Bone marrow (tissue), 2 donors: ENCODE results near the gene EML5.
A peak's percentile ranks its signal among the peaks of the same experiment; 100 is the strongest.

Experiments
- DNase-seq, 2 donors: peaks; one replicate each; lab custom pipeline; 2025; lab: John Stamatoyannopoulos, UW

Gene EML5

GRCh38 chr14:88614218-88614907, 178.4 kb downstream of the EML5 start:
- DNase-seq, result no peak

DNA sequence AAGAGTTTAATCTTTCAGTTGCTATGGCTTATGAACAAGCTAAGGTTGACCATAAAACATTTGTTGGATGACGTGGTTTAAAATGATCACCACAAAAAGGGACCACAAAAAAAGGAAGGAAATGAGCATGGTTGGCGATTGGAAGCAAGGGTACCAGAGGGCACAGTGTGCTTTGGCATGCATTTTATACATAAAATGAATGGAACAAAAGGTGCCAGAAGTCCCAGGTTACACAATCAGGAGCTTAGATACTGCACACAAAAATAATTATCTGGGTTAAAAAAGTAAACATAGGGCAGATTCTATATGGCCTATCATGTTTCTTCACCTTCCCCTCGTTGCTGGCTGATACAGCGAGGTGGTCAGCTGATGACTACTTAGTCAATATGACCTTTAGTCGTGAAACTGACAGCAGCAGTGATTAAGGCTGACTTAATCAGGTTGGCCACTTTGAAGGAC, 179.2 kb downstream of the EML5 start:
- peak in 1 of 2 donors; percentile 47 for DNase-seq

GRCh38 chr14:88612981-88613380, 179.8 kb downstream of the EML5 start:
- DNase-seq, result no peak

- DNase-seq, result no peak
Measured at GRCh38 chr14:88611878-88612277, 180.9 kb downstream of the EML5 start.

DNA sequence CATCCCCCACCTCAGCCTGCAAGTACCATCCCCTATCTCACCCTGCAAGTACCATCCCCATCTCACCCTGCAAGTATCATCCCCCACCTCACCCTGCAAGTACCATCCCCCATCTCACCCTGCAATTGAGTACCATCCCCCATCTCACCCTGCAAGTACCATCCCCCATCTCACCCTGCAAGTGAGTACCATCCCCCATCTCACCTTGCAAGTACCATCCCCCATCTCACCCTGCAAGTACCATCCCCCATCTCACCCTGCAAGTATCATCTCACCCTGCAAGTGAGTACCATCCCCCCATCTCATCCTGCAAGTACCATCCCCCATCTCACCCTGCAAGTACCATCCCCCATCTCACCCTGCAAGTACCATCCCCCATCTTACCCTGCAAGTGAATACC, 184.9 kb downstream of the EML5 start:
- DNase-seq, result no peak

GRCh38 chr14:88605594-88605993, 187.2 kb downstream of the EML5 start:
- no peak for DNase-seq

DNA sequence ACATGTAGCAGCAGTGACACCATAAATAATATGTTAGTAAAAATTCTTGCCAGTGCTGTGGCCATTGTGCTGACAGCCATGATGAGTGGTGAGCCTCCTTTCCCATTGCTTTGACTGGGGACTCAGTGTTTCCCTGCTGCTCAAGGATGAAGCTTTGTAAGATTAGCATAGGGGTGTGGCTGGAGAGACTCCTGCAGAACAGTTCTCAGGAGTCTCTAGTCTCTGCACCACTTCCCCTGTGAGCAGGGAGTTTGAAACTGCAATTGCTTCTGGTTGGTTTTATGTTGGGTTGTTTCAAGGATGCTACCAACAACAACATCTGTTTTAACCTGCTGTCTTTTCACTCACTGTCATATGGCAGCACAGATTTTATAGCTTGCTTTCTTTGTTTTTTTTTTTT, 188.5 kb downstream of the EML5 start:
- DNase-seq, result no peak

DNA sequence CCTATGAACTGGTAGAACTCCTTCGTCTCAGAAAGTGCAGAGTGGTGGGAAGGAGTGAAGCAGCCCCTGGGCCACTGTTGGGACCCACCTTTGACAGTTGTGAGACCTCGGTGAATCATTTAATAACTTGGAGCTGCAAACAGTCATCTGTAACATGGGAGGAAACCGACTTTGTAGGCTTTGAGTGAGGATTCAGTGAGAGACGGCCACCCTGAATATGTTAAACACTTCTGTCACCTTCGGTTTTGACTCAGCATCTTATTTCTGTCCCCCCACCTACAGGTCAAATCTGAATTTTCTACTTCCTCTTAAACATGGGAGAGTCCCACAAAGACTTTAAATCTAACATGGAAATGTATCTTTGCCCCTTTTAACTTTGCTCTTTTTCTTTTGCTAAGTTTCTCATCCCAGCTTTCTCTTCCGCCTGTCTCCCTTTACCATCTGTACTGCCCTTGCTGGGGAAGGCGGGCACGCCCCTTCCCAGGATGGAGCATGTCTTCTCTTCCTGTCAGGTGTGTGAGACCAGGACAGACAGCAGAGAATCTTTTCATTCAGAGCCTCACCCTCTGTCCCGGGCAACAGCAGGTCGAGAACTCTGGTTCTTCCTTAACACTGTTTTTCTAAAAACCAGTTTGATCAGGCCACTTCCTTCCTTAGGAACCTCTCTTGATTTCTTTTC, 192.9 kb downstream of the EML5 start:
- DNase-seq, result no peak

DNA sequence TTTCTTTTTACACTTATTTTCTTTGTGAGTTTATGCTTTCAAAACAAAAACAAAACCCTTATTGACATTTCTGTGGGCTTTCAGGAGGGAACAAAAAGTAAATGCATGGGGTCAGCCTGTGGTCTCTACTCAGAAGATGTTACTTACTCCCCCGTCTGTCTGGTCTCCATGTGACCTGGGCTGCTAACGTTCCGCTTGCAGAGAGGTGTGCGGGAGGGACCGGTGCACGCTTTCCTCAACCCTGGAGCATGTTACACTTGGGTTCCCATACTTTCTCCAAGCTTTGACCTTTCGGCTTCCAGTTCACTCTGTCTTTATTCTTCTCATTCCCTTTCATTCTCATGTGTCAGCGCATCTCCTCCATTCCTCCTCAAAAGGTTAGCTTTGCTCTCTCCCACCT, 193.4 kb downstream of the EML5 start:
- no peak for DNase-seq

GRCh38 chr14:88598097-88598675, 194.6 kb downstream of the EML5 start:
- no peak for DNase-seq

- no peak for DNase-seq
Measured at GRCh38 chr14:88597601-88598000, 195.2 kb downstream of the EML5 start.

GRCh38 chr14:88597038-88597437, 195.7 kb downstream of the EML5 start:
- no peak for DNase-seq

GRCh38 chr14:88592031-88592430, 200.7 kb downstream of the EML5 start:
- no peak for DNase-seq

DNA sequence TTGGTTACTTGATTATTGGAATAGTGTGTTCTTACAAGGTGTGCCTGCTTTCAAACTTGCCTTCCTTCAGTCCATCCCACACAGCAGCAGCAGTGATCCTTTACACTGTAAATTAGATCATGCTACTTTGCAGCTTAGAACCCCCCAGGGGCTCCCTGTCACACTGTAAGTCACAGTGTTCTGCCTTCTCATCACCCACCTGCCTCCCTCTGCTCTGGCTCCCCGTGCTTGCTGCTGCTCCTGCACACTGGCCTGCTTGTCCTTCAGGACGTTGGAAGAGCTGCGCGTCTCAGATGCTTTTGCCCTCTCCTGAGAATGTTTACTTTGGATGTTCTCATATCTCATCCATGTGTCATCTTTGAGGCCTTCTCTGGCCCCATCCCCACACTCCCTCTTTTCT, 202.6 kb downstream of the EML5 start:
- no peak for DNase-seq

DNA sequence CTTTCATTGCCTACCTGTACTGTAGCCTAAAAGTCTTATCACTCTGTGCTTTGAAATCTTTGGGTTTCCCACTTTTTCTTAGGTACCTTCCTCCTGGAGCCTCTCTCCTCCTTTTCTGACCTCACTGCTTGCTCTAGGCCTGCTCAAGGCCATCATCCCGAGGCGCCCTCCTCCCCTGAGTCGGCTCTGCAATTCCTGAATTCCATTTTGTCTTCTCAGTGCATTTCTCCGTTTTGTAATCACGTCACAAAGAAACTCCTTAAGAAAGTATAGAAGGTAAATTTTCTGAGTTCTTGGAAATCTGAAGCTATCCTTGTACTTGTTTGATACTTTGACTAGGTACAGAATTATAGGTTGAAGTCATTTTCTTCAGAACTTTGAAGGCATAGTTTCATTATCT, 204.7 kb downstream of the EML5 start:
- DNase-seq, result no peak

GRCh38 chr14:88584451-88584850, 208.3 kb downstream of the EML5 start:
- DNase-seq, result no peak

- no peak for DNase-seq
Measured at GRCh38 chr14:88576222-88576621, 216.5 kb downstream of the EML5 start.

DNA sequence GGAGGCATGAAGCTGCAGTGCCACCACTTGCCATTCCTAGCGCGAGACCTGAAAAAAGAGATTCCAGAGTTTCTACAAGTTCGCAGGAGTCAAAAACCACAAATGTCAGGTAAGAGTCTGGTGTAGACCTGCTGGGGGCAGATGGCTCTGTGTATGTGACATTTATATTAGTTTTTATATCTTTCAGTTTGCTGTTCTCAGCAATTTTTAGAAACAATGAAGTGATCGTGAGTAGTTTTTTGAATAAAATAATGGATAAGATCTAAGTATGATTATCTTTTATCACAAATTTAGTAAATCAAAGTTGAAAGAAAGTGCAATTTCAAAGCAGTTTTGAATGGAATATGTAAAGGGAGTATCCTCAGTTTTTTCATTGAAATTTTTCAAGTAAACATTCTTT, 220.6 kb downstream of the EML5 start:
- no peak for DNase-seq

DNA sequence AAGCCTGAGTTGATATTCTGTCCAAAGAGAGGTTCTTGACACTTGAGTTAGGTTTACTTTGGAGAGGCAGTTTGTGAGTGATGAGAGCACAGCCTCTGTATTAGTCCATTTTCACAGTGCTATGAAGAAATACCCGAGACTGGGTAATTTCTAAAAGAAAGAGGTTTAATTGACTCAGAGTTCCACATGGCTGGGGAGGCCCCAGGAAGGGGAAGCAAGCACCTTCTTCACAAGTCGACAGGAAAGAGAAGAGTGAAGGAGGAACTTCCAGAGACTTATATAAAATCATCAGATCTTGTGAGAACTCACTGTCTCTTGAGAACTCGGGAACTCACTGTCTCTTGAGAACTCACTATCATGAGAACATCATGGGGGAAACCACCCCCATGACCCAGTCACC, 224.6 kb downstream of the EML5 start:
- no peak for DNase-seq

GRCh38 chr14:88565427-88565826, 227.3 kb downstream of the EML5 start:
- no peak for DNase-seq

DNA sequence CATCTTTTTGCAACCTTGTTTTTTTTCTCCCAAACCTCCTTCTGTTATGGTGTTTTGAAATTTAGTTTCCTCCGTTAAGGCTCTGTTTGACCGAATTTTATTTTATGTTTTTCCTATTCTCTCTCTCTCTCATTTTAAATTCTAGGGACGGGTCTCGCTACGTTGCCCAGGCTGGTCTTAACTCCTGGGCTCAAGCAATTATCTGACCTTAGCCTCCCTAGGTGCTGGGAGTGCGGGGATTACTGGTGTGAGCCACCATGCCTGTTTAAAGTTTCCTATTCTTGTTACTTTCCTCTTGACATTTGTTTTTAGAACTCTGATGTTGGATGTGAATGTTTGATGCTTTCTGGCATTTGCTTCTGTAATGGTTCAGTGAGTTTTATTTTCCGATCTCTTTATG, 228.9 kb downstream of the EML5 start:
- DNase-seq, result no peak

DNA sequence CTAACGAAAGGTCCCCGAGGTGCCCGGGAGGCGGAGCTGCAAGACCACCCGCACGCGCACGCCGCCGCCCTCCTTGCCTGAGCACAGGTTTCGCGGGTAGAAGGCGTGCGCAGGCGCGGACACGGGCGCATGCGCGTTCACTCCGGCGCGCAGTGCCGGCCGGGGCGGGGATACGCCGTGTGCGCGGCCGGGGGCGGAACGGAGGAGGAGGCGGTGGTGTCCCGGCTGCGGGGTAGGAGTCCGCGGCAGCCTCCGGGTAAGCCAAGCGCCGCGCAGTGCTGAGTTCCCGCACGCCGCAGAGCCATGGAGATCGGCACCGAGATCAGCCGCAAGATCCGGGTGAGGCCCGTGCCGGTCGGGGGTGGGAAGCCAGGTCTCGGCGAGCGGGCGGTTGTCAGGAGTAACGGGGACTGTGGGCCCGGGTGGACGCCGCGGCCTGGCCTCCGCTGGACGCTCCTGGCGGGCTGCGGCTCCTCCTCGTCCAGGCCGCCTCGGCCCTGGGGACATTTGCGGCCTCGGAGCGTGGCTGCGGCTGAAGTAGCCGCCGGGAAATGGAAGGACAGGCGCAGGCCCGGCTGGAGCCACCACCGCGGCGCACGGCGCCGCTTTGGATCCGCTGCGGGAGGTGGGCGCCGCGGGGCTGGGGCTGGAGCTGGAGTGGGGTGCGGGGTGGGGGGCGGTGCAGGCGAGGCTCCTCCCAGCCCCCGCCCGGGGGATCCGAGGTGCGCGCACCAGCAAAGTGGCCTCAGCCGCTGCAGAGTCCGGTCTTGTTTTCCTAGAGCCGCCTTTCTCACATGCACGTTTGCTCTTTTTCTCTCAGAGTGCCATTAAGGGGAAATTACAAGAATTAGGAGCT, 229.7 kb downstream of the EML5 start, which contains the start of gene ZC3H14:
Gene ZC3H14, plus strand, starts transcription at position 207 of the 856 bp plus-strand sequence. Its CDS starts 97 bp downstream, at position 304.
- DNase-seq, result peak; percentile 54 to 73

DNA sequence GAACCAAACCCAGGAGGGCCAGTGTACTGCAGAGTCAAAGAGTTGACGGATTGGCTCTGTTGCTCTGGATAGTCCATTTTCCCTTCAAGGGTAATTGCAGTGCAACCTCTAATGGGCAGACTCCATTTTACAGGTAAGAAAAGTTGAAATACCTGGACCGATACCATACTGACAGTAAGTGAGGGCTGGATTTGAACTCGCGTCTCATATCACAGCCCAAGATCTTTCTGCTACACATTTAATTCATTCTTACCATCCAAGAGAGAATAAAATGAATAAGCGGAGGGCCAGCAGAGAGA, 230.3 kb downstream of the EML5 start:
- no peak for DNase-seq
